DND-41 (cell line): Measurements from ENCODE around the gene TNIP2.

Experiments used
- ATAC-seq: fragments of 200-7000 bp; cut with Tn5 transposase; 3 replicates; pipeline ENCODE4 v1.9.1; 2021; ENCODE audit warnings: low read depth; ENCODE audit not compliant: insufficient read depth
- DNase-seq: peaks from one replicate; pipeline ENCODE4 v3.0.0-alpha.2; 2020
- H2AFZ ChIP-seq: 2 replicates; pipeline ENCODE4 v1.6.0; 2012; ENCODE audit warnings: low read depth, low read length
- H3K27ac ChIP-seq: 2 replicates; pipeline ENCODE4 v1.5.1; 2012; ENCODE audit warnings: low read length, inconsistent platforms
- H3K27me3 ChIP-seq: fragments of 200-600 bp; sonication (generic); 2 replicates; pipeline ENCODE4 v1.6.0; 2012; ENCODE audit warnings: low read length, mild to moderate bottlenecking, inconsistent platforms; ENCODE audit not compliant: insufficient read depth, poor library complexity
- H3K36me3 ChIP-seq: 2 replicates; pipeline ENCODE4 v1.5.1; 2012; ENCODE audit warnings: low read length, inconsistent platforms; ENCODE audit not compliant: insufficient read depth
- H3K4me1 ChIP-seq: 2 replicates; pipeline ENCODE4 v1.5.1; 2012; ENCODE audit warnings: mild to moderate bottlenecking, low read length; ENCODE audit not compliant: insufficient read depth
- H3K4me2 ChIP-seq: 2 replicates; pipeline ENCODE4 v1.6.0; 2012; ENCODE audit warnings: mild to moderate bottlenecking, moderate library complexity, low read length, inconsistent platforms; ENCODE audit not compliant: insufficient read depth
- H3K4me3 ChIP-seq, 2 experiments: fragments of 200-600 bp in 1 of 2; shearing (Covaris generic) in 1 of 2; 2 replicates each; pipeline ENCODE4 v1.5.1; 2012 to 2016; ENCODE audit warnings: inconsistent platforms in 2 of 2, low read length in 2 of 2, mild to moderate bottlenecking in 2 of 2, low read depth in 1 of 2, moderate library complexity in 1 of 2
- H3K79me2 ChIP-seq: 2 replicates; pipeline ENCODE4 v1.6.0; 2012; ENCODE audit warnings: low read length, inconsistent platforms; ENCODE audit not compliant: insufficient read depth
- H3K9ac ChIP-seq: 2 replicates; pipeline ENCODE4 v1.6.0; 2012; ENCODE audit warnings: low read depth, mild to moderate bottlenecking, inconsistent platforms, low read length, moderate library complexity
- H3K9me3 ChIP-seq: 2 replicates; pipeline ENCODE4 v1.5.1; 2012; ENCODE audit warnings: low read length, moderate library complexity, mild to moderate bottlenecking, inconsistent platforms; ENCODE audit not compliant: insufficient read depth, severe bottlenecking
- H4K20me1 ChIP-seq: 2 replicates; pipeline ENCODE4 v1.6.0; 2012; ENCODE audit warnings: low read length; ENCODE audit not compliant: insufficient read depth
- CTCF ChIP-seq: IDR thresholded peaks from 2 replicates; pipeline ENCODE4 v1.5.1; 2012; ENCODE audit warnings: borderline replicate concordance, low read length, moderate library complexity, mild to moderate bottlenecking; ENCODE audit not compliant: poor library complexity, severe bottlenecking; ENCODE audit errors: extremely low read depth
- EZH2 ChIP-seq: IDR thresholded peaks from 3 replicates; pipeline ENCODE4 v1.6.1; 2012; ENCODE audit warnings: borderline replicate concordance, low read depth, mild to moderate bottlenecking, moderate library complexity, low read length, inconsistent platforms; ENCODE audit not compliant: severe bottlenecking

TNIP2 gene

GRCh38 chr4:2746891-2747695 is 9.0 kb downstream of the TNIP2 start:
- Histone ChIP-seq H2AFZ (no peak overlapping the region), H3K27me3 (no peaks in the 10 kb centered on the region), H4K20me1 (0 out of 2 replicates have a peak, but pooled peaks cover 4% of the 10 kb centered on the region), H3K4me1 (no peaks in the 10 kb centered on the region), H3K36me3 (peaks cover 57% of the 10 kb centered on the region), H3K9me3 (no peaks in the 10 kb centered on the region), H3K27ac (no peak overlapping the region), H3K9ac (no peak overlapping the region), H3K4me3 (no peak overlapping the region), H3K4me2 (no peak overlapping the region), H3K79me2 (peaks cover 16% of the 10 kb centered on the region)
- no peak for ATAC-seq
- no peak for DNase-seq
- TF ChIP-seq EZH2: no peak
- TF ChIP-seq CTCF: no peak

GRCh38 chr4:2745981-2746806 is 9.9 kb downstream of the TNIP2 start:
- Histone ChIP-seq H3K79me2 (peaks cover 14% of the 10 kb centered on the region), H3K36me3 (peaks cover 59% of the 10 kb centered on the region), H3K4me3 (no peak overlapping the region), H4K20me1 (0 out of 2 replicates have a peak, but pooled peaks cover 4% of the 10 kb centered on the region), H3K27me3 (no peaks in the 10 kb centered on the region), H2AFZ (no peak overlapping the region), H3K4me2 (no peak overlapping the region), H3K9ac (no peak overlapping the region), H3K4me1 (no peaks in the 10 kb centered on the region), H3K27ac (no peak overlapping the region), H3K9me3 (no peaks in the 10 kb centered on the region)
- no peak for DNase-seq
- peak; percentile 39; the same call in 1 of the 3 replicates for ATAC-seq
- TF ChIP-seq CTCF: no peak
- TF ChIP-seq EZH2: no peak

- Histone ChIP-seq H3K9ac (no peak overlapping the region), H3K4me2 (no peak overlapping the region), H3K9me3 (no peaks in the 10 kb centered on the region), H3K27ac (no peak overlapping the region), H3K4me3 (no peak overlapping the region), H2AFZ (no peak overlapping the region), H3K27me3 (no peaks in the 10 kb centered on the region), H3K79me2 (peaks cover 10% of the 10 kb centered on the region; the same call in 1 of the 2 replicates), H3K4me1 (no peaks in the 10 kb centered on the region), H3K36me3 (peaks cover 59% of the 10 kb centered on the region), H4K20me1 (0 out of 2 replicates have a peak, but pooled peaks cover 4% of the 10 kb centered on the region)
- DNase-seq (no peak), ATAC-seq (no peak)
- TF ChIP-seq CTCF (no peak), EZH2 (no peak)
Measured at GRCh38 chr4:2745516-2745915, 10.6 kb downstream of the TNIP2 start.
